GM10266 (cell line): ENCODE data around the gene C19orf67.

Source experiments
- DNase-seq: peaks from one replicate; pipeline ENCODE4 v3.0.0; 2012; ENCODE audit errors: extremely low spot score
- CTCF ChIP-seq: IDR thresholded peaks from 2 replicates; pipeline ENCODE4 v1.5.1; 2012; ENCODE audit warnings: mild to moderate bottlenecking, low read depth; ENCODE audit not compliant: control insufficient read depth, insufficient read depth; ENCODE audit errors: missing control alignments

Gene C19orf67

GRCh38 chr19:14085309-14085995, at the start of gene C19orf67:
Gene C19orf67 (minus strand): TSS chr19:14085783. CDS start chr19:14085627, 156 bp downstream.
- DNase-seq = no peak
- TF ChIP-seq CTCF = no peak

GRCh38 chr19:14135355-14135754, 49.8 kb upstream of the C19orf67 start:
- DNase-seq = no peak
- TF ChIP-seq CTCF = no peak

GRCh38 chr19:14127929-14128509, 42.4 kb upstream of the C19orf67 start:
- DNase-seq = no peak
- TF ChIP-seq CTCF = no peak

- no peak for TF ChIP-seq CTCF
- no peak for DNase-seq
Measured at GRCh38 chr19:14127176-14127575, 41.6 kb upstream of the C19orf67 start.

- TF ChIP-seq CTCF = no peak
- DNase-seq = no peak
Measured at GRCh38 chr19:14122924-14123323, 37.3 kb upstream of the C19orf67 start.

GRCh38 chr19:14120497-14120780, 34.9 kb upstream of the C19orf67 start:
- TF ChIP-seq CTCF = no peak
- no peak for DNase-seq

- peak; percentile 3 for DNase-seq
- no peak for TF ChIP-seq CTCF
Measured at GRCh38 chr19:14119644-14120496, 34.3 kb upstream of the C19orf67 start.
